ENCODE data around the gene RPL41.

RPL41 gene

DNA sequence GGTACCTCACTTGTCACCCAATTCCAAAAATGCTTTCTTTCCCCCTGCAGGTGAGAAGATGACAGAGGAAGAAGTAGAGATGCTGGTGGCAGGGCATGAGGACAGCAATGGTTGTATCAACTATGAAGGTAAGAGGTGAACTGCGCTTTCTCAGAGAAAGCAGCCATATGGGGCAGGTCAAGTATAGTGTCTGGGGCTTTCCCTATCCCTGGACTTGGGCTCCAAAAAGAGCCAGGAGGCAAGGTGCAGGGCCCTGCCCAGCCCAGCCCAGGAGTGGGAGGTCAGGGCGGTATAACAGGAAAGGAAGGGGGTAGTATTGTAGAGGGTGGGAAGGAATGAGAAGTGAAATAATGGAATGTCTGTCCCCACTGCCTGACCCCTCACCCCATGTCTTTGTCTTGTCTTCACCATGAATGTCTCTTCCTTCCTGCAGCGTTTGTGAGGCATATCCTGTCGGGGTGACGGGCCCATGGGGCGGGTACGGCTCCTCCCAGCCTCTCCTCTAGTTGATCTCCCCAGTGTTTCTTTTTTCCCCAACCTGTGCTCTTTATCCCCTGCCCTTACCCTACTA lies 43.8 kb downstream of the RPL41 start:
- peak overlapping the region; percentile 64 for H3K4me3 ChIP-seq (replicated peaks; ENCODE audit: insufficient read depth, low read length)
- H3K27ac ChIP-seq (replicated peaks), result no peak overlapping the region
- H3K27me3 ChIP-seq (ENCODE audit: insufficient read depth, poor library complexity, severe bottlenecking), result no peaks in the 10 kb centered on the region
- TF ChIP-seq, protein P1, sequence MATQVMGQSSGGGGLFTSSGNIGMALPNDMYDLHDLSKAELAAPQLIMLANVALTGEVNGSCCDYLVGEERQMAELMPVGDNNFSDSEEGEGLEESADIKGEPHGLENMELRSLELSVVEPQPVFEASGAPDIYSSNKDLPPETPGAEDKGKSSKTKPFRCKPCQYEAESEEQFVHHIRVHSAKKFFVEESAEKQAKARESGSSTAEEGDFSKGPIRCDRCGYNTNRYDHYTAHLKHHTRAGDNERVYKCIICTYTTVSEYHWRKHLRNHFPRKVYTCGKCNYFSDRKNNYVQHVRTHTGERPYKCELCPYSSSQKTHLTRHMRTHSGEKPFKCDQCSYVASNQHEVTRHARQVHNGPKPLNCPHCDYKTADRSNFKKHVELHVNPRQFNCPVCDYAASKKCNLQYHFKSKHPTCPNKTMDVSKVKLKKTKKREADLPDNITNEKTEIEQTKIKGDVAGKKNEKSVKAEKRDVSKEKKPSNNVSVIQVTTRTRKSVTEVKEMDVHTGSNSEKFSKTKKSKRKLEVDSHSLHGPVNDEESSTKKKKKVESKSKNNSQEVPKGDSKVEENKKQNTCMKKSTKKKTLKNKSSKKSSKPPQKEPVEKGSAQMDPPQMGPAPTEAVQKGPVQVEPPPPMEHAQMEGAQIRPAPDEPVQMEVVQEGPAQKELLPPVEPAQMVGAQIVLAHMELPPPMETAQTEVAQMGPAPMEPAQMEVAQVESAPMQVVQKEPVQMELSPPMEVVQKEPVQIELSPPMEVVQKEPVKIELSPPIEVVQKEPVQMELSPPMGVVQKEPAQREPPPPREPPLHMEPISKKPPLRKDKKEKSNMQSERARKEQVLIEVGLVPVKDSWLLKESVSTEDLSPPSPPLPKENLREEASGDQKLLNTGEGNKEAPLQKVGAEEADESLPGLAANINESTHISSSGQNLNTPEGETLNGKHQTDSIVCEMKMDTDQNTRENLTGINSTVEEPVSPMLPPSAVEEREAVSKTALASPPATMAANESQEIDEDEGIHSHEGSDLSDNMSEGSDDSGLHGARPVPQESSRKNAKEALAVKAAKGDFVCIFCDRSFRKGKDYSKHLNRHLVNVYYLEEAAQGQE (IDR thresholded peaks at IDR 0.05; ENCODE audit: insufficient replicate concordance, low read depth), result peak; percentile 29
- TF ChIP-seq POLR2AphosphoS5 (IDR thresholded peaks at IDR 0.05; ENCODE audit: low read depth) (0 out of 2 replicates have a peak, but pooled peaks have one; percentile 53), SPI1 (IDR thresholded peaks at IDR 0.05; ENCODE audit: borderline replicate concordance, low read depth) (no peak)
- peak in 1 of 2 experiments; percentile 10 for DNase-seq (ENCODE audit: low read depth in 1 of 2, low spot score in 1 of 2)

DNA sequence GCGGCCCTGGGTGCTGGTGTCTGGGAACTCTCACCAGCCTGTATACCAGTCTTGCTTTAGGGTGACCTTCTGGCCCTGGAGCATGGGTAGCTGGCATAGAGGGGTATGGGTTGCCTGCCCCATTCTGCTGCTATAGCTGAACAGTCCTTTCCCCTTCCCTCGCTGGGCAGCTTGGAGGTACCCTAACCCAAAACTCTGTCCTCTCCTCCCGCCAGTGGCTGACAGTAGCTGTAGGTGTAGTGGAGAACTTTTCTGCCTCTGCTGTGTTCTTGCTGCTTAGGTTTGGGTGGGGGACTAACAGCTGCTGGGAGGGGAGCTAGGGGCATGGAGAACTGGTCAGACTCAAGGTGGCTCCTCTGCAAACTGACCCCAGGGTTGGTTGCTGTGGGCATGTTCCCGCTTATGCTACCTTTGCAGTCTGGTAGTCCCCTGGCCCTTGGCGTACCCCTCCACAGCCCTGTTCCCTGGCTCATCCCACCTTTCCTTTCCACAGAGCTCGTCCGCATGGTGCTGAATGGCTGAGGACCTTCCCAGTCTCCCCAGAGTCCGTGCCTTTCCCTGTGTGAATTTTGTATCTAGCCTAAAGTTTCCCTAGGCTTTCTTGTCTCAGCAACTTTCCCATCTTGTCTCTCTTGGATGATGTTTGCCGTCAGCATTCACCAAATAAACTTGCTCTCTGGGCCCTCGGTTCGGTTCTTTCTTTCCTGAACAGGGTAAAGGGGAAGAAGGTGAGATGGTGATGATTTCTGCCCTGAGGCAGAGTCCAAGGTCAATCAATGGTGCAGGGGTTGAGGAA lies 44.7 kb downstream of the RPL41 start:
- TF ChIP-seq, protein P2, sequence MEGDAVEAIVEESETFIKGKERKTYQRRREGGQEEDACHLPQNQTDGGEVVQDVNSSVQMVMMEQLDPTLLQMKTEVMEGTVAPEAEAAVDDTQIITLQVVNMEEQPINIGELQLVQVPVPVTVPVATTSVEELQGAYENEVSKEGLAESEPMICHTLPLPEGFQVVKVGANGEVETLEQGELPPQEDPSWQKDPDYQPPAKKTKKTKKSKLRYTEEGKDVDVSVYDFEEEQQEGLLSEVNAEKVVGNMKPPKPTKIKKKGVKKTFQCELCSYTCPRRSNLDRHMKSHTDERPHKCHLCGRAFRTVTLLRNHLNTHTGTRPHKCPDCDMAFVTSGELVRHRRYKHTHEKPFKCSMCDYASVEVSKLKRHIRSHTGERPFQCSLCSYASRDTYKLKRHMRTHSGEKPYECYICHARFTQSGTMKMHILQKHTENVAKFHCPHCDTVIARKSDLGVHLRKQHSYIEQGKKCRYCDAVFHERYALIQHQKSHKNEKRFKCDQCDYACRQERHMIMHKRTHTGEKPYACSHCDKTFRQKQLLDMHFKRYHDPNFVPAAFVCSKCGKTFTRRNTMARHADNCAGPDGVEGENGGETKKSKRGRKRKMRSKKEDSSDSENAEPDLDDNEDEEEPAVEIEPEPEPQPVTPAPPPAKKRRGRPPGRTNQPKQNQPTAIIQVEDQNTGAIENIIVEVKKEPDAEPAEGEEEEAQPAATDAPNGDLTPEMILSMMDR (IDR thresholded peaks at IDR 0.05; ENCODE audit: insufficient read depth, low read length), result no peak
- TF ChIP-seq, protein P1 (IDR thresholded peaks at IDR 0.05; ENCODE audit: insufficient replicate concordance, low read depth), result no peak
- TF ChIP-seq GABPA (IDR thresholded peaks at IDR 0.05; ENCODE audit: low read depth) (no peak), SPI1 (IDR thresholded peaks at IDR 0.05; ENCODE audit: borderline replicate concordance, low read depth) (no peak), POLR2AphosphoS5 (IDR thresholded peaks at IDR 0.05; ENCODE audit: low read depth) (no peak; the same call in 1 of the 2 replicates)
- no peak overlapping the region for H3K27ac ChIP-seq (replicated peaks)
- no peaks in the 10 kb centered on the region for H3K27me3 ChIP-seq (ENCODE audit: insufficient read depth, poor library complexity, severe bottlenecking)
- no peak for DNase-seq (ENCODE audit: low read depth in 1 of 2, low spot score in 1 of 2)
- no peak overlapping the region for H3K4me3 ChIP-seq (replicated peaks; ENCODE audit: insufficient read depth, low read length)

DNA sequence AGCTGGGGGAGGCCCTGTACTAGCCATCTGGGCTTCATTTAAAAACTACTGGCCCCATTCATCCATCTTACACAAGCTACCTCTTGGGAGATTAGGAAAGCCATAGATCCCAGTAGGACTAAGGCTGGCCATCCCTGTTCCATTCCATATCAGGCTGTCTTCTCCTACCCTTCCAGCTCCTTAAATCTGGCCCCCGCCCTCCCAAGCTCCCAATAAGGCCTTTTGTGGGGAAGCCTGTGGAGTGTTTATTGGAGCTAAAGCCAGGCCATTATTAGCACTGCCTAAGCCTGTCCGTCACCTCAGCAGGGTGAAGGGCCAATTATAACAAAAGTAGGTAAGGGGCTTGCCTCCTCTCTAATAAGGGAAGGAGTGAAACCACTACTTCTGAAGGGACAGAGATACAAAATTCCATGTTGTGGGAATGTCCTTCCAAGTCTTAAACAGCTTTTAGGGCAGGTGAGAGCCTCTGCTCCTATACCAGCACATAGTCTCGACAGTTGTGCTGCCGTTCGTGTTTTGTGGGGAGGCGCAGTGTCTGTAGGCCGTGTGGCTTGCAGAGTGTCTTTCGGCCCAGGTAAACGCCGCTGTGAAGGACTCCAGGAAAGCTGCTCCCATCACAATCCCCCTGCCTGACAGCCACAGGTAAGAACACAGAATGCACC lies 45.4 kb downstream of the RPL41 start:
- no peak overlapping the region for H3K4me3 ChIP-seq (replicated peaks; ENCODE audit: insufficient read depth, low read length)
- DNase-seq (ENCODE audit: low read depth in 1 of 2, low spot score in 1 of 2), result no peak
- no peak overlapping the region for H3K27ac ChIP-seq (replicated peaks)
- TF ChIP-seq POLR2AphosphoS5 (IDR thresholded peaks at IDR 0.05; ENCODE audit: low read depth) (no peak), GABPA (IDR thresholded peaks at IDR 0.05; ENCODE audit: low read depth) (no peak), SPI1 (IDR thresholded peaks at IDR 0.05; ENCODE audit: borderline replicate concordance, low read depth) (no peak)
- TF ChIP-seq, protein P2 (IDR thresholded peaks at IDR 0.05; ENCODE audit: insufficient read depth, low read length), result no peak
- TF ChIP-seq, protein P1 (IDR thresholded peaks at IDR 0.05; ENCODE audit: insufficient replicate concordance, low read depth), result no peak
- H3K27me3 ChIP-seq (ENCODE audit: insufficient read depth, poor library complexity, severe bottlenecking), result no peaks in the 10 kb centered on the region
